Endothelial cell of umbilical vein (primary cell): ENCODE measurements around the gene OR2B6. TPM values are rescaled to one million over a fixed set of nuclear protein-coding genes. Genes with fewer than 3 reads are reported as not detected.
"Not testable (repeated sequence)": the region's sequence is repeated elsewhere in the genome, so short reads cannot be mapped to it uniquely, and the experiment has no call there.

Experiments
- BruUV-seq: library from RNA; stranded (reverse); fragments of 400-500 nt; replicated peaks from 2 replicates; lab custom pipeline; 2021; lab: Mats Ljungman, UMichigan
- CTCF ChIA-PET: fragments of 300-600, 350-600 bp; sonication (Branson Sonifier 250); formaldehyde crosslinking; loops from one replicate; lab custom pipeline; 2021; ENCODE audit warnings: antibody characterized with exemption, inconsistent platforms; lab: Charles Lee
- POLR2A ChIA-PET: fragments of 300-600, 350-600 bp; sonication (Branson Sonifier 250); formaldehyde crosslinking; loops from one replicate; lab custom pipeline; 2021; ENCODE audit warnings: antibody characterized with exemption, inconsistent platforms; lab: Charles Lee
- DNase-seq: peaks from one replicate; pipeline ENCODE4 v3.0.0-alpha.2; 2011; ENCODE audit warnings: low read depth, low spot score
- FAIRE-seq: peaks from 2 replicates; lab custom pipeline; 2011; peaks lifted over from hg19 to GRCh38; lab: Jason Lieb, UNC
- H2AFZ ChIP-seq: 2 replicates; pipeline ENCODE4 v1.6.0; 2012; ENCODE audit warnings: low read depth, low read length, control low read depth, inconsistent platforms
- H3K27ac ChIP-seq: 2 replicates; pipeline ENCODE4 v1.5.1; 2011; ENCODE audit warnings: low read depth, mild to moderate bottlenecking, control low read depth, low read length, moderate library complexity; ENCODE audit not compliant: insufficient read depth
- H3K27me3 ChIP-seq, 2 experiments: 2 replicates each; pipeline versions ENCODE4 v1.6.0 to v1.6.1; 2011; ENCODE audit warnings: low read length in 2 of 2, mixed read lengths in 1 of 2; ENCODE audit not compliant: control insufficient read depth in 2 of 2, insufficient read depth in 2 of 2
- H3K36me3 ChIP-seq, 2 experiments: 2 replicates in 1 of 2; 3 replicates in 1 of 2; pipeline ENCODE4 v1.5.1; 2011; ENCODE audit warnings: low read length in 2 of 2, mild to moderate bottlenecking in 1 of 2, moderate library complexity in 1 of 2; ENCODE audit not compliant: control insufficient read depth in 2 of 2, insufficient read depth in 2 of 2; ENCODE audit errors: extremely low read depth in 1 of 2
- H3K4me1 ChIP-seq: 3 replicates; pipeline ENCODE4 v1.5.1; 2011; ENCODE audit warnings: mild to moderate bottlenecking, low read length; ENCODE audit not compliant: control insufficient read depth, insufficient read depth; ENCODE audit errors: extremely low read depth
- H3K4me2 ChIP-seq: 2 replicates; pipeline ENCODE4 v1.6.1; 2011; ENCODE audit warnings: low read length, control low read depth, mixed read lengths; ENCODE audit not compliant: insufficient read depth
- H3K4me3 ChIP-seq, 3 experiments: fragments of 200-600 bp in 1 of 3; sonication (generic), shearing (Covaris generic) in 1 of 3; replicated peaks in 1 of 3; 2 replicates each; pipeline ENCODE4 v1.5.1; 2011 to 2016; ENCODE audit warnings: control low read depth in 3 of 3, low read length in 3 of 3, mild to moderate bottlenecking in 2 of 3, inconsistent platforms in 1 of 3, low read depth in 1 of 3, moderate library complexity in 1 of 3; ENCODE audit not compliant: insufficient read depth in 1 of 3
- H3K79me2 ChIP-seq: 2 replicates; pipeline ENCODE4 v1.6.0; 2012; ENCODE audit warnings: low read length, inconsistent platforms; ENCODE audit not compliant: control insufficient read depth, insufficient read depth
- H3K9ac ChIP-seq: replicated peaks from 2 replicates; pipeline ENCODE3; 2011; ENCODE audit warnings: low read length, control low read depth; ENCODE audit not compliant: insufficient read depth; ENCODE audit errors: extremely low read depth
- H3K9me1 ChIP-seq: replicated peaks from 3 replicates; pipeline ENCODE4 v1.6.0; 2011; ENCODE audit warnings: mild to moderate bottlenecking, low read length; ENCODE audit not compliant: control insufficient read depth, insufficient read depth; ENCODE audit errors: extremely low read depth
- H3K9me3 ChIP-seq: replicated peaks from 2 replicates; pipeline ENCODE4 v1.5.1; 2012; ENCODE audit warnings: low read length, inconsistent platforms; ENCODE audit not compliant: control insufficient read depth, insufficient read depth
- H4K20me1 ChIP-seq: replicated peaks from 2 replicates; pipeline ENCODE3; 2011; ENCODE audit warnings: mild to moderate bottlenecking, low read length; ENCODE audit not compliant: control insufficient read depth, insufficient read depth; ENCODE audit errors: extremely low read depth
- EZH2 ChIP-seq: IDR thresholded peaks from 2 replicates; pipeline ENCODE4 v1.6.1; 2012; ENCODE audit warnings: borderline replicate concordance, low read depth, mild to moderate bottlenecking, moderate library complexity, low read length, inconsistent platforms; ENCODE audit not compliant: severe bottlenecking
- FOS ChIP-seq: IDR thresholded peaks from 2 replicates; pipeline ENCODE4 v1.6.1; 2011; ENCODE audit warnings: mild to moderate bottlenecking, low read length, moderate library complexity, borderline replicate concordance; ENCODE audit not compliant: insufficient read depth
- JUN ChIP-seq: IDR thresholded peaks from 2 replicates; pipeline ENCODE4 v1.6.1; 2011; ENCODE audit warnings: borderline replicate concordance, low read depth; ENCODE audit not compliant: insufficient read length, insufficient read depth
- MYC ChIP-seq: IDR thresholded peaks from one replicate; pipeline ENCODE4 v1.6.1; 2011; ENCODE audit warnings: mild to moderate bottlenecking, low read depth, low read length
- POLR2A ChIP-seq: IDR thresholded peaks from 2 replicates; pipeline ENCODE4 v1.6.1; 2012; ENCODE audit warnings: low read depth, mild to moderate bottlenecking, control low read depth, low read length
- dilution Hi-C: fragments of 300-500 bp; cut with MboI; formaldehyde crosslinking; loops from one replicate; pipeline ENCODE4 v1.15.0; 2019; ENCODE audit warnings: low sequenced_read_pairs; ENCODE audit not compliant: extremely low pct_ligation_motif_present
- intact Hi-C: fragments of 100-400 bp; cut with micrococcal nuclease; formaldehyde crosslinking; loops from one replicate; pipeline ENCODE4 v1.10.0; 2022
- polyA plus RNA-seq, 4 experiments: library from polyadenylated mRNA; depleted of rRNA in 3 of 4; stranded (reverse) in 3 of 4; unstranded in 1 of 4; fragments of >200 nt; gene quantifications; 2 replicates each; pipeline versions ENCODE4 v1.2.1 to v1.2.3, GENCODE V29; 2011 to 2012; ENCODE audit warnings: missing spikeins in 1 of 4
- total RNA-seq: library from RNA; stranded (reverse); gene quantifications from 2 replicates; pipeline ENCODE4 v1.2.3, GENCODE V29; 2021
- TF ChIP-seq, protein P1 (sequence below): IDR thresholded peaks from 2 replicates; pipeline ENCODE4 v1.6.1; 2011; ENCODE audit not compliant: insufficient read depth, insufficient read length

OR2B6 gene
- total and polyA plus RNA-seq, 2 donors (not counting 3 experiments of a cell fraction or from before 2014, with no cell fraction given), result not detected

DNA sequence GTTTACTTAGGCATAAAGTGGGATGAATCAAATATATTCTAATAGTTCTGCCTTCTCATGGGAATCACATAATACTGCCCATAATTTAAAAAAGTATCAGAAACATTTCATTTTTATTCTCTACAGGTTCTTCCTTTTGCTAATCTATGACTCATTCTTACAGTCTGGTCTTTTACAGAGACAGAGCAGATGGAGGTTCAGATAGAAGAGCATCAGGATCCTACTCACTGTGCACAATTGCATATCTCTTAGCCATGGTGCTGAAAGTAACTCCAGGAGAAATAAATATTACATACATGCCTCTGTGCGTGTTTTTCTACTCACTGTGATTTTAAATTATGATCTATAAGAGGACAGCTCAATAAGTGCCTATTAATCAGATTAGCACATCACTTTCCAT lies 16.3 kb upstream of the OR2B6 start:
- Histone ChIP-seq H3K27me3 (no peaks in the 10 kb centered on the region), H3K4me3 (no peak overlapping the region), H3K4me2 (no peak overlapping the region), H2AFZ (no peak overlapping the region), H3K9me3 (no peaks in the 10 kb centered on the region), H3K79me2 (no peaks in the 10 kb centered on the region), H3K9ac (no peak overlapping the region), H3K27ac (no peak overlapping the region), H3K4me1 (no peaks in the 10 kb centered on the region), H3K36me3 (no peaks in the 10 kb centered on the region), H3K9me1 (no peaks in the 10 kb centered on the region), H4K20me1 (no peaks in the 10 kb centered on the region)
- FAIRE-seq (no peak), DNase-seq (no peak)
- ChIA-PET POLR2A (no interaction called here), CTCF (no interaction called here)
- BruUV-seq, result no TSS peak
- dilution Hi-C loops, result no loop called here
- intact Hi-C loops, result no loop called here
- TF ChIP-seq EZH2 (no peak), FOS (no peak), MYC (no peak), POLR2A (no peak), JUN (no peak)
- TF ChIP-seq, protein P1, sequence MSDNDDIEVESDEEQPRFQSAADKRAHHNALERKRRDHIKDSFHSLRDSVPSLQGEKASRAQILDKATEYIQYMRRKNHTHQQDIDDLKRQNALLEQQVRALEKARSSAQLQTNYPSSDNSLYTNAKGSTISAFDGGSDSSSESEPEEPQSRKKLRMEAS, result no peak

DNA sequence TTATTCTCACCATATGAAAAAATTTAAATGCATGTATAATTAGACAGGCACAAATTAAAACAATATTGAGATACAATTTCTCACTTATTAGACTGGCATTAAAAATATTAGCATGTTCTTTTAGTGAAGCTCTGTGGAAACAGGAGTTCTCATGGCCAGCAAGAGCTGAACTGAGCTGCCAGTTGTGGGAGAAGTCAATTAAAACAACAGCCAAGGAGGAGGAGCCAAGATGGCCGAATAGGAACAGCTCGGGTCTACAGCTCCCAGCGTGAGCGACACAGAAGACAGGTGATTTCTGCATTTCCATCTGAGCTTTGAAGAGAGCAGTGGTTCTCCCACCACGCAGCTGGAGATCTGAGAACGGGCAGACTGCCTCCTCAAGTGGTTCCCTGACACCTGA lies 14.0 kb upstream of the OR2B6 start:
- H3K4me1 ChIP-seq, H3K9me1 ChIP-seq, H2AFZ ChIP-seq, H4K20me1 ChIP-seq, POLR2A ChIA-PET, H3K27ac ChIP-seq, H3K4me3 ChIP-seq, intact Hi-C loops, FAIRE-seq, dilution Hi-C loops, CTCF ChIA-PET, H3K79me2 ChIP-seq, H3K27me3 ChIP-seq, H3K36me3 ChIP-seq, DNase-seq, H3K9ac ChIP-seq, BruUV-seq, H3K4me2 ChIP-seq, H3K9me3 ChIP-seq: not testable (repeated sequence)
